ENCODE measurements around the gene ATP11A. TPM values are rescaled to one million over a fixed set of nuclear protein-coding genes. Genes with fewer than 3 reads are reported as not detected.

The ATP11A gene
- total RNA-seq, 1 experiment from 2014 or later, result 80.4 TPM

- TF ChIP-seq REST (IDR thresholded peaks at IDR 0.05; ENCODE audit: low read depth), result no peak
- TF ChIP-seq CBX3 (IDR thresholded peaks at IDR 0.05; ENCODE audit: low read depth), result no peak
- no peak for TF ChIP-seq EZH2phosphoT487 (IDR thresholded peaks at IDR 0.05; ENCODE audit: borderline replicate concordance)
Measured at GRCh38 chr13:112757759-112758086, 67.9 kb downstream of the ATP11A start (continued).

GRCh38 chr13:112759053-112759452, 69.2 kb downstream of the ATP11A start:
- Histone ChIP-seq H4K20me1 (ENCODE audit: insufficient read depth) (no peaks in the 10 kb centered on the region), H2AFZ (ENCODE audit: low read depth, low read length, poor library complexity, severe bottlenecking) (no peak overlapping the region), H3K4me3 (replicated peaks in 1 of 2; ENCODE audit: low read depth in 1 of 2, low read length in 2 of 2) (no peak overlapping the region), H3K27ac (ENCODE audit: low read depth, low read length) (no peak overlapping the region), H3K4me2 (ENCODE audit: low read length) (no peak overlapping the region), H3K27me3 (ENCODE audit: insufficient read depth, low read length) (no peaks in the 10 kb centered on the region), H3K9me2 (ENCODE audit: insufficient read depth) (no peaks in the 10 kb centered on the region), H3K9ac (ENCODE audit: low read length) (no peak overlapping the region), H3K4me1 (ENCODE audit: control insufficient read depth in 1 of 2, insufficient read depth in 2 of 2, low read length in 2 of 2) (no peaks in the 10 kb centered on the region), H3K9me3 (ENCODE audit: control insufficient read depth in 1 of 2, insufficient read depth in 1 of 2, low read depth in 1 of 2, low read length in 2 of 2) (no peaks in the 10 kb centered on the region), H3K79me2 (ENCODE audit: insufficient read depth, low read length) (peaks cover 9% of the 10 kb centered on the region), H3K36me3 (ENCODE audit: control insufficient read depth in 1 of 2, insufficient read depth in 2 of 2, low read length in 2 of 2) (no peaks in the 10 kb centered on the region)
- ATAC-seq (no peak), DNase-seq (ENCODE audit: low read depth, low spot score) (no peak)
- ChIA-PET CTCF (no interaction called here), RAD21 (ENCODE audit: low non-redundant PET in 1 of 2, low total read pairs in 2 of 2, uncharacterized antibody in 2 of 2, unreplicated experiment in 2 of 2) (no interaction called here), POLR2A (no interaction called here)
- TF ChIP-seq FOSL1 (IDR thresholded peaks at IDR 0.05; ENCODE audit: low read depth), result no peak
- no peak for TF ChIP-seq ZNF274 (IDR thresholded peaks at IDR 0.05; ENCODE audit: low read depth, low read length)
- BruUV-seq (replicated peaks), result no TSS peak
- intact Hi-C loops (cut with micrococcal nuclease), result no loop called here

- no peaks in the 10 kb centered on the region for H3K9me3 ChIP-seq (ENCODE audit: control insufficient read depth in 1 of 2, insufficient read depth in 1 of 2, low read depth in 1 of 2, low read length in 2 of 2)
- BruUV-seq (replicated peaks), result no TSS peak
- H3K9me2 ChIP-seq (ENCODE audit: insufficient read depth), result no peaks in the 10 kb centered on the region
- no peak for DNase-seq (ENCODE audit: low read depth, low spot score)
- H2AFZ ChIP-seq (ENCODE audit: low read depth, low read length, poor library complexity, severe bottlenecking), result no peak overlapping the region
- no peak overlapping the region for H3K4me2 ChIP-seq (ENCODE audit: low read length)
- RAD21 ChIA-PET (ENCODE audit: low non-redundant PET in 1 of 2, low total read pairs in 2 of 2, uncharacterized antibody in 2 of 2, unreplicated experiment in 2 of 2), result no interaction called here
- no peak overlapping the region for H3K27ac ChIP-seq (ENCODE audit: low read depth, low read length)
- H3K9ac ChIP-seq (ENCODE audit: low read length), result no peak overlapping the region
- no peaks in the 10 kb centered on the region for H3K4me1 ChIP-seq (ENCODE audit: control insufficient read depth in 1 of 2, insufficient read depth in 2 of 2, low read length in 2 of 2)
- intact Hi-C loops (cut with micrococcal nuclease), result no loop called here
- POLR2A ChIA-PET, result no interaction called here
- no peaks in the 10 kb centered on the region for H3K27me3 ChIP-seq (ENCODE audit: insufficient read depth, low read length)
- no peaks in the 10 kb centered on the region for H3K36me3 ChIP-seq (ENCODE audit: control insufficient read depth in 1 of 2, insufficient read depth in 2 of 2, low read length in 2 of 2)
- CTCF ChIA-PET, result no interaction called here
- H3K4me3 ChIP-seq (replicated peaks in 1 of 2; ENCODE audit: low read depth in 1 of 2, low read length in 2 of 2), result no peak overlapping the region
- peaks cover 9% of the 10 kb centered on the region; the same call in 1 of the 2 replicates for H3K79me2 ChIP-seq (ENCODE audit: insufficient read depth, low read length)
- ATAC-seq, result no peak
- H4K20me1 ChIP-seq (ENCODE audit: insufficient read depth), result no peaks in the 10 kb centered on the region
- TF ChIP-seq CTCF (IDR thresholded peaks at IDR 0.05 in 2 of 3, conservative IDR thresholded peaks at IDR 0.05 in 1 of 3; ENCODE audit: borderline replicate concordance in 1 of 3, insufficient read depth in 1 of 3, low read depth in 2 of 3, low read length in 2 of 3) (no peak), CBX3 (IDR thresholded peaks at IDR 0.05; ENCODE audit: low read depth) (no peak), REST (IDR thresholded peaks at IDR 0.05; ENCODE audit: low read depth) (no peak), SIN3A (IDR thresholded peaks at IDR 0.05; ENCODE audit: low read depth) (no peak), ATF3 (IDR thresholded peaks at IDR 0.05) (no peak), CEBPB (IDR thresholded peaks at IDR 0.05; ENCODE audit: low read depth) (no peak)
Measured at GRCh38 chr13:112759827-112760226, 70.0 kb downstream of the ATP11A start.

All from HCT116 (cell line).